Skeletal muscle tissue (tissue), 4 donors: ENCODE measurements around the gene HCAR2. TPM values are rescaled to one million over a fixed set of nuclear protein-coding genes. Genes with fewer than 3 reads are reported as not detected.
"Not testable (repeated sequence)": the region's sequence is repeated elsewhere in the genome, so short reads cannot be mapped to it uniquely, and the experiment has no call there.

Experiments
- H3K27ac ChIP-seq: one replicate; pipeline ENCODE4 v1.7.0; 2013; ENCODE audit warnings: mild to moderate bottlenecking, low read depth, low read length, inconsistent platforms
- H3K27me3 ChIP-seq, 3 donors: one replicate each; pipeline ENCODE4 v1.7.0; 2013; ENCODE audit warnings: low read length in 3 of 3; ENCODE audit not compliant: control insufficient read depth in 3 of 3, insufficient read depth in 3 of 3
- H3K36me3 ChIP-seq, 3 donors: one replicate each; pipeline ENCODE4 v1.7.0; 2013; ENCODE audit warnings: low read length in 3 of 3; ENCODE audit not compliant: control insufficient read depth in 3 of 3, insufficient read depth in 3 of 3
- H3K4me1 ChIP-seq, 3 donors: one replicate each; pipeline ENCODE4 v1.7.0; 2013; ENCODE audit warnings: low read length in 3 of 3, mild to moderate bottlenecking in 3 of 3; ENCODE audit not compliant: control insufficient read depth in 3 of 3, insufficient read depth in 3 of 3
- H3K4me3 ChIP-seq, 3 donors: one replicate each; pipeline ENCODE4 v1.7.0; 2013; ENCODE audit warnings: low read length in 3 of 3
- H3K9ac ChIP-seq, 3 donors: one replicate each; pipeline ENCODE4 v1.7.0; 2013; ENCODE audit warnings: low read length in 3 of 3, mild to moderate bottlenecking in 3 of 3, moderate library complexity in 2 of 3, low read depth in 1 of 3
- H3K9me3 ChIP-seq, 3 donors: one replicate each; pipeline ENCODE4 v1.7.0; 2013; ENCODE audit warnings: low read length in 3 of 3; ENCODE audit not compliant: control insufficient read depth in 3 of 3
- total RNA-seq: library from RNA; depleted of rRNA; stranded (reverse); fragments of >200 nt; gene quantifications from one replicate; pipeline ENCODE4 v1.2.3, GENCODE V29; 2014
- donor health status: Osteomylitis.

The HCAR2 gene
- total RNA-seq, 1 donor from 2014 or later = 1.6 TPM

- H3K9ac ChIP-seq, H3K27me3 ChIP-seq, H3K36me3 ChIP-seq, H3K27ac ChIP-seq, H3K9me3 ChIP-seq, H3K4me3 ChIP-seq, H3K4me1 ChIP-seq: not testable (repeated sequence)
Measured at GRCh38 chr12:122716658-122717057, 13.5 kb upstream of the HCAR2 start, which contains the start of gene HCAR3. Gene HCAR3, minus strand, starts transcription at chr12:122716811. Its CDS starts 74 bp downstream, at chr12:122716737.

GRCh38 chr12:122715211-122715610 is 12.1 kb upstream of the HCAR2 start:
- not testable (repeated sequence) for H3K27me3 ChIP-seq, H3K9ac ChIP-seq, H3K4me3 ChIP-seq, H3K4me1 ChIP-seq, H3K36me3 ChIP-seq, H3K9me3 ChIP-seq, H3K27ac ChIP-seq

- H3K4me1 ChIP-seq, H3K27me3 ChIP-seq, H3K9me3 ChIP-seq, H3K36me3 ChIP-seq, H3K4me3 ChIP-seq, H3K27ac ChIP-seq, H3K9ac ChIP-seq: not testable (repeated sequence)
Measured at GRCh38 chr12:122713491-122714188, 10.5 kb upstream of the HCAR2 start.

GRCh38 chr12:122711266-122711665 is 8.1 kb upstream of the HCAR2 start:
- not testable (repeated sequence) for H3K36me3 ChIP-seq, H3K4me1 ChIP-seq

GRCh38 chr12:122710341-122710740 is 7.2 kb upstream of the HCAR2 start:
- H3K4me1 ChIP-seq, H3K9me3 ChIP-seq, H3K4me3 ChIP-seq, H3K36me3 ChIP-seq, H3K27me3 ChIP-seq, H3K27ac ChIP-seq, H3K9ac ChIP-seq: not testable (repeated sequence)

More at GRCh38 chr12:122711266-122711665, 8.1 kb upstream of the HCAR2 start:
- H3K9me3 ChIP-seq, H3K27ac ChIP-seq, H3K4me3 ChIP-seq, H3K9ac ChIP-seq, H3K27me3 ChIP-seq: not testable (repeated sequence)

- not testable (repeated sequence) for H3K9me3 ChIP-seq, H3K27me3 ChIP-seq, H3K9ac ChIP-seq, H3K4me1 ChIP-seq, H3K4me3 ChIP-seq, H3K27ac ChIP-seq, H3K36me3 ChIP-seq
Measured at GRCh38 chr12:122709287-122709686, 6.1 kb upstream of the HCAR2 start.

GRCh38 chr12:122703841-122704240 is 684 bp upstream of the HCAR2 start:
- not testable (repeated sequence) for H3K9ac ChIP-seq, H3K27me3 ChIP-seq, H3K9me3 ChIP-seq, H3K4me1 ChIP-seq, H3K4me3 ChIP-seq, H3K36me3 ChIP-seq, H3K27ac ChIP-seq

GRCh38 chr12:122701481-122701880 is 1.7 kb downstream of the HCAR2 start:
- not testable (repeated sequence) for H3K27me3 ChIP-seq, H3K4me1 ChIP-seq, H3K4me3 ChIP-seq, H3K9me3 ChIP-seq, H3K27ac ChIP-seq, H3K9ac ChIP-seq, H3K36me3 ChIP-seq

- H3K27me3 ChIP-seq, H3K4me1 ChIP-seq, H3K9me3 ChIP-seq: not testable (repeated sequence)
Measured at GRCh38 chr12:122700038-122700710, 3.0 kb downstream of the HCAR2 start.

GRCh38 chr12:122696922-122697321 is 6.2 kb downstream of the HCAR2 start:
- H3K4me3 ChIP-seq, H3K9ac ChIP-seq: not testable (repeated sequence)

More at GRCh38 chr12:122700038-122700710, 3.0 kb downstream of the HCAR2 start:
- H3K27ac ChIP-seq, H3K4me3 ChIP-seq, H3K9ac ChIP-seq, H3K36me3 ChIP-seq: not testable (repeated sequence)

More at GRCh38 chr12:122696922-122697321, 6.2 kb downstream of the HCAR2 start:
- H3K9me3 ChIP-seq, H3K4me1 ChIP-seq, H3K27ac ChIP-seq, H3K27me3 ChIP-seq, H3K36me3 ChIP-seq: not testable (repeated sequence)
